CD1c-positive myeloid dendritic cell (primary cell): ENCODE data around the gene ARL15.

ENCODE experiments used
- DNase-seq: peaks from one replicate; pipeline ENCODE4 v3.0.0-alpha.2; 2016; ENCODE audit errors: extremely low spot score

ARL15 gene

DNA sequence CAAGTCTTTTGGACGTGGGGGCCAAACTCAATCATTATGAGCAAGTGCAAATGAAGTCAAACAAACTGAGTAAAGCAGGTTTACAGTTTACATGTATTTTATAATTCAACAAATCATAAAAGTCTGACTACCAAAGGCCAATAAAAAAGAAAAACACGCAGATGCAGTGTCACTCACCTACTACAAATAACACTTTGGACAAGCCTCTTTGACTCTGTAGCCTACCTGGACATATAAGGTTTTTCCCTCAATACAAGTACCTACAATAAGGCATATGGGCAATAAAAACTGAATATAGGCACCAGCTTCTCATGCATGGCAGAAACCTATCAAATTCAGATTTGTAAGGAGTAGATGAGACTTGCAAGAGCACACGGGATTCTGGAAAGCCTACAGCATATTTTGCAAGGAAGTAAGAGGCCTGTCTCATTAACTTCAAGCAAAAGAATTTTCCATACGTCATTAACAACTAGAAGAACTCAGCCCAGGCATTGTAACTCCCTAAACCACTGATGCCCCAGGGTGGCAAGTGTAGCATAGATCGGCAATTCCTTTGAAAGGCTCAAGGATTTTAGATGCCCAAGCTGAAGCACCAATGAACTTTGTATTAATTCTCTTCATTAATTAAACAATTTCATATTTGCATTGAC is 21.7 kb downstream of the ARL15 start:
- no peak for DNase-seq

DNA sequence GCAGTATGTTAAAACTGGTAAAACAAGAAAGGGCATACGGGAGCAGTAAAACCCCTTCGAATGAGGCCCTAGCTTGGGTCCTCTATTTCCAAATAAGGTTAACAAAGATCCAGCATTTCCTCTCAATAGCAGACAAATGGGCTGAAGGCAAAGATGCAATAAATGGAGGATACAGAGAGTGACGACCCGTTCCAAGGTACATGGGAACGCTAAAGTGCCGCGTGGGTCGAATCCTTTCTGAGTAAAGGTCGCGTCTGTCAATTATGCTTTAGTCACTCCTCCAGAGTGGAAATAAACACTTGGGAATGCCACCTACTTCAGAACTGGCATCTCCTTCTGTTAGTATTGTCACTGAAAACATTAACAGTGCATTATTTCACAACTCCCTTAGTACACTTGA is 24.7 kb downstream of the ARL15 start:
- DNase-seq = no peak

DNA sequence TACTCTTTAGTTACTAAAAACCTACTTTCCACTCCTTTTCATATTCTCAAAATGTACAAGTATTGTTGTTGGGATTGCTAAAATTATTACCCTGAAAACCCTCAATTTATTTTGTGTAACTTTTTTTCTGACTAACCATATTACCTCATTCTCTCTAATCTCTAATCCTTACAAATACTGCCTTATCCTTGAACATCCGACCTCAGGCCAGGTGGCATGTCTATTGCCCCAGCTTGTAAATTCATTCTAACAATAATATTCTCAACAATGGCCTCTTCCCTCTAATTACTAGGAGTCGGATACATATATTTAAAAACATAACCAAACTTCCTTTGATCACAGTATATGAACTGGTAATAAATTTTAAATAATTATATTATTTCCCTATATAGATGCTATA is 25.8 kb downstream of the ARL15 start:
- DNase-seq = no peak

DNA sequence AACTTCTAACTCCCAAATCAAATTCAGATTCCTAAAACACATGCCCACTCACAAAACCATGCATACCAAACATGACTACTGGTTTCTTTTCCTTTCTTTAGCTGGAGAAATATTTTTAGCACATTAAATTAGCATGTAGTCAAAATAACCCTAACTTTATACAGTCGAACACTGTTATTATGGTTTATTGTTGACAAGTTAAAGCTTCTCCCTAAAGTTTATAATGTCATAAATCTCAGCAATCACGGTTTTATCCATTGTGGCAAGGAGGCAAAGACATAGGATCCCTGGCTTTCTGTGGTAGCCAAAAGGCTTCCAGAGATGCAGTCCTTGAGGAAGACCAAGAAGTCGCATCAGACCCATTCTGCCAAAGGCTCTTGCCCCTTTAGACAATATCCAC is 27.5 kb downstream of the ARL15 start:
- DNase-seq = no peak

DNA sequence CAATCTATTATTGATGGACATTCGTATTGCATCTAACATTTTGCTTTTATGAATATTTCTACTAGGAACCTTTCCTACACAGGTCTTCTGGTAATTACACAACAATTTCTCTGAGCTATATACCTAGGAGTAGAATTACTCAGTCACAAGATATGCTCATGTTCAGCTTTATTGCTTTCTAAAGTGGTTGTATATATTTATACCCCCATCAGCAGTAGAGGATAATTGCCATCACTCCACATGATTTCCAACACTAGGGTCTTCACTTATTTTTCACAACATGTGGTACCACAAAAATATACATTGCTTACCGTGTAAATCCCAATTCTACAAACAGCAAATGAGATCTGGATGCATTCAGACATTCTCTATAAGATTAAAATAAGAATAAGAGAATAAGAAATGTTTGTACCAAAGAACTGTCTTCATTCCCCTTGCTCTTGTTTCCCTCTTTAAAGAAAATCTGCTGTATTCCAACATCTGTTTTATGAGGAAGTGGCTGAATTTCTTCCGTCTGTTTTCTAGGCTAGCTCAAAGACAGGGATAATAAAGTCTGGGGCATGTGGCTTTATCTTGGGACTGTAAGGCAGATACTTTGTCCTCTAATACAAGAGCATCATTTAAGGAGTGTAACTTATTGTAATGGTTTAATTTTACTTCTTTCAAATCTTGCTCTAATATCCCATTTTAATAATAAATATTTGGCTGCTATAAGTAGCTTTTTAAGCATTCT is 28.2 kb downstream of the ARL15 start:
- no peak for DNase-seq

DNA sequence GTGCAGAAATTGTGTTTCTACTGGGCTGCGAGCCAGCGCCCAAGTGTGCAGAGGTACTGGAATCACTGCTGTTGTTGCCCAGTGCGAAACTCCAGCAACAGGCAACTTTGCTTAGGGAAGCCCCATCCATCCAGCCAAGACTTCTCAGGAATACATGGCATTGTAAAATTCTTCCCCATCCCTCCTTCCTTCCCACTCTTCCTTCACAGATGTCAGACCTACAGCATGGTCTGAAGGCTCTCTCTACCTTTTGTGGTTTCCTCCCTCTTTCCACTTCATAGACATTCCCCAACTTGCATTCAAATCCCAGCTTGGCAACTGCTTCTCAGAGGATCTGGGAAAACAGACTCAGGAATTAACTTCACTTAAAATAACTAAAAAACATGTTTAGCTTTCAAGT is 30.4 kb downstream of the ARL15 start:
- DNase-seq = no peak

DNA sequence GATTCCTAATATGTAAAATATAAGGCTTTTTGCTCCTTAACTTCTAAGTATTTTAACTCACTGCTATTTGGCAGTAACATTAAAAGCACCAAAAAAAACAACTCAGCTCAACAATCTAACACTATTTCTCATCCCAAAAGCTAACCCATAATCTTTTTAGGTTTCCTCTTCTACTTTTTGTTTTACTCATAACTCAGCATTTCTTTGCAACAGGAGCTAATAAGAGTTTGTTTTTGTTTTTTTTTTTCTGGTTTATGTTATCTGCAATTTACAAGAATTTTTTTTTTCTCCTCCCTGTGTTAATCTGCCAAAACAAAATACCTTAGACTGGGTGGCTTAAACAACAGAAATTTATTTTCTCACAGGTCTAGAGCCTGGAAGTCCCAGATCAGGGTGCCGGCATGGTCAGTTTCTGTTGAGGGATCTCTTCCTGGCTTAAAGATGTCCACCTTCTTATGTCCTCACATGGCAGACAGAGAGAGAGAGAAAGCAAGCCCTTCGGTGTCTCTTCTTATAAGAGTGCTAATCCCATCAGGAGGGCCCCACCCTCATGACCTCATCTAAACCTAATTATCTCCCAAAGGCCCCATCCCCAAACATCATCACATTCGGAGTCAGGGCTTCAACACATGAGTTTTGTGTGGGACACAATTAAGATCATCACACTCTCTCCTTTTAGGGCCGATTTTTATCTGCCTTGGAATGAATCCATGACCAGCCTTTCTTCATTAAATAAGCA is 31.2 kb downstream of the ARL15 start:
- no peak for DNase-seq

DNA sequence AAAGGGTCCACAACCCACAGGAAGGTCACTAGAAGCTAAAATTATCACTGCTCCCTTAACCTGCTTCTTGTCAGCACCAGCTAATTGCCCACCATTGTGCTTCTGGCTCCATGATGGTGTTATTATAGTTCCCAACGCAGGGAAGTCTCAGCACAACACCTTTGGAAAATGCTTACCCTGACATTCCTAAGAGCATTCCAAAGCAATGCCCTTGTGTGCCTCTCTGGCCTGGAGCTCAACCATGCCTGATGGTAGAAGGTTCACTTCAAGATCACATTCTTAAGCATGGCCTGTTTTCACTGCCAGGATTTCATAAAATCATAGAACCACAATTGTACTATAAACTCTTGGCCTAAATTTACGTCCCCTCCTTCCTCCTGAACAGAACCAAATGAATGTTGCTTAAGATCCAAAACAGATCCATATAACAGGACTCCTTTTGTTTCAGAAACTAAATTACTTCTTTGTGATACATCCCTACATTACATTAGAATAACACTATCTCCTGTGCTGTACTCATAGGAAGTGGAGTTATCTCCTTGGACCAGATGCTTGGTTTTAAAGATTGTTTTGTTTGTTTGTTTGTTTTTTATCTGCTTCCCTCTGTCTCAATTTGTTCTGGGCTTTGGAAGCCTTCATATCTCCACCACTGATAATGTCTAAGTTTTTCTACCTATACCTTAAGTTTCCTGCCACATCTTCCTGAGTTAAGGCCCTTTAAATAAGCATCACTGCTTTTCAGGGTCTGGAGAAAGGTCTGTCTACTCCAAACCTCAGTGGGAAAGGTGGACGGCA is 32.1 kb downstream of the ARL15 start:
- DNase-seq = no peak

DNA sequence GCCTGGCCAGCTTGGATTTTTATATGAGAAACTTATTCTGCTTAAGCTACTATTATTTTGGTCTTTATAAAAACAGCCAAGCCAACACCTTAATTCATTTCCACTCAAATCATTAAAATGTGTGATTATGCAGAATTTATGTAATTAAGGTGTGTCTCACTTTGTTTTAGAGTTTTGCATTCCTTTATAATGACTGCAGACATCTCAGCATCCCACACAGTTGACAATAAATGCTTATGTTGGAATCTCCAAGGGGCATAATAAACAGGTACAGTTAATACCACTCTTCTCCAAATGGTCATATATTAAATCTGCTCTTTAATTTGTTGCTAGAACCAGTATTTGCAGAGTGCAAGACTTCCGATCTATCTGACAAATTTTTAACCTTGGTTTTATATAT is 34.3 kb downstream of the ARL15 start:
- no peak for DNase-seq

DNA sequence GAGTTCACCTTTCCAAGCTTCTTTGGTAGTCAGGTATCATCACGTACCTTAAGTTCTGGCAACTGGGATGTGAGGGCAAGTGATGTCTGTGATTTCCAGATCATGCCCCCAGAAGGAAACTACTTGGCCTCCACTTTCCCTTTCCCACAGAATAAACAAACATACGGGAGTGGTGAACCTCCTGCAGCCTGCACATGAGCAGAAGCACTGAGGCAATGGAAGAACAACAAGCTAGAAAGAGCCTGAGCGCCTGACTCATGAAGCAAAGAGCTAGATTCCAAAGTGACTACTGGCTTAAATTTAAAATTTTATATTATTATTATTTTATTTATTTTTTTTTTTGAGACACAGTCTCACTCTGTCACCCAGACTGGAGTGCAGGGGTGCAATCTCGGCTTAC is 35.0 kb downstream of the ARL15 start:
- DNase-seq = no peak

DNA sequence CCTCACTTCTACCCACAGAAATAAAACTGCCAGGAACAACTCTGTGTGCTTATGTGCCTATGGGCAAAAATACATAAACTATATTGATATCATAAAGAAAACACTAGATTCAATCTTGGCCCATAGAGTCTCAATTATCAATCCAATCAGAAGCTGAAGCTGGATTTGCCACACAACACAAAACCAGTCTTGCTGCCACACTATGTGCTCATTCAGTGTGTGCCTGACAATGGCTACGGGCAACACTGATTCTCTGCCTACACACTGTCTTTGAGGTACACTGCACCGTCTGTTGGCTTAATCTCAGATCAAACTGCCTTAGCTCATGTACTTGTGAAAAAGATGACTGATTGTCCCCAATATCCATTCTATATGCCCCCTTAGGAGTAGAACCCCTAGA is 35.4 kb downstream of the ARL15 start:
- no peak for DNase-seq

DNA sequence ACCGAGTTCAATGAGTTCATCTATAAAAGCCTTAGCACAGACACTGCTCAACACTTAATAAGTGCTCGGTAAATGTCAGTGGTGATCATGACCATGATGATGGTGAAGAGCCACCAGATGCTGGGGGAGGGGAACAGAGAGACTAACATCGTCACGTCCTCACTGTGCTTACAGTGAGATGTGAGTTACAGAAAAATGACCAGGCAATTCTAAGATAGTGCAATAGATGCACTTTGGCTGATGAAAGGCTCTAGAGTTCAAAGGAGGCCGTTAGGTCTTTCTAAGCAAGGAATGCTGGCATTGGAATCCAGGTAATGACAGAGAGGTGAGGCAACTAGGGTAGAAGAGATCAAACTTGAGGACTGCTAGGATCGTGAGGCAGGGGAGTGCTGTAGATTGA is 36.7 kb downstream of the ARL15 start:
- DNase-seq = no peak

DNA sequence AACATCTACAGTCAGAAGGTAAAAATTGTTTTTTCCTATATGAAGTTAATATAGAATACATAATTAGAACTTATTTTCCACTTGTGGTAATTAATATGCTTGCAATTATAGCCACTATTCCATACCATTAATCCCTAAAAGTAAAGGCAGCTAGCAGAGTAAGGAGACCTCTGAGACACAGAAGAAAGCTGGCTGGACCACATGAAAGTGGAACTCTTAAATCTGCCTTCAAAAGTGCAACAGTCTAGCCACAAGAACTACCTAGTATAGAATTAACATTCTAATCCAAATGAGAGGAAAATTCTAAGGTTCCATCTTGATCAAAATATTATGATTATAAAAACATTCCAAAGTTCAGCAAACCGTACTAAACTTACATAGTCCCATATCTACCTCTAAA is 37.6 kb downstream of the ARL15 start:
- no peak for DNase-seq

DNA sequence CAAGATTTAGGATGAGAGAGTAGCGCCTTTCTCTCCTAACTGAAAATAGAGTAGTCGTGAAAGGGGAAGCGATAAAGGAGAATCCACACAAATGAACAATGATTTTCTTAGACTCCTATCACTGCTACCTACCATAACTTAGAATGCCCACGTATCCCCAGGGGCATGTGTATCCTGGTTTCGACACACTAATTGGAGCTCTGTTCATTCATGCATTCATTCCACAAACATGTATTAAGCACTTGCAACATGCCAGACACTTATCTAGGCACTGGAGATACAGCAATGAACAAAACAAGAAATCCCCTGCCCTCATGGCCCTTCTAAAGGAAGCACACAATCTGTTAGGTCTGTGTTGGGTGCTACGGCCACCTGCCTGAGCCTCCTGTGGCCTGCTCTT is 40.0 kb downstream of the ARL15 start:
- DNase-seq = no peak

DNA sequence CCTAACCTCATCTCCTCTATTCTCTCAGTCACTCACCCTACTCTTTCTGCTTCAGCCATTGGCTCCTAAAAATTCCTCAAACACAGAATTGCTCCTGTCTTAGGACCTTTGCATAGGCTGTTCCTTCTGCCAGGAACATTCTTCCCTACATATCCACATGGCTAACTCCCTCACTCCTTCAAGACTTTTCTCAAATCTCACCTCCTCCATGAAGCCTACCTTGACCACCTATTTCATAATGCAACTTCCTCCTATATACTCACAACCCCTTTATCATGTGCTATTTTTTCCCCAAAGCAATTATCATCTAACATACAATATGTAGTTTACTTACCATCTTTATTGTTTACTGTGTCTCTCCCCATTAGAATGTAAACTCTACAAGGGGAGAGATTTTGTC is 45.8 kb downstream of the ARL15 start:
- no peak for DNase-seq

DNA sequence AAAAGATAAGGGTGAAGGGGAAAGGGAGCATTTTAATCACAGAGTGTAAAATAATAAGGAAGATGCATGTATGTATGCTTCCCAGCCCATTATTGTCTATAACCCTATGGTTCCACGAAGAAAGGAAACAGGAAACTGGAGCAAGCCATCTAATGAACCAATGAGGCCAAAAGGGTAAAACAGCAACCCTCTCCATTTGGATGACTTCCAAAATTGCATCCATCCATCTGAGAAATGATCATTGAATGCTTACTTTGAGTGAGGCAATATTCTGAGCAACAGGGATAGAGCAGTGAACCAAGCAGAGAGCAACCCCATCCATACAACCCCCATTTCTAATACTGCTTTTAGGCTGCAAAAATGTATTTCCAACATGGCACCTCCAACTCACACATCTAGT is 46.9 kb downstream of the ARL15 start:
- DNase-seq = no peak

DNA sequence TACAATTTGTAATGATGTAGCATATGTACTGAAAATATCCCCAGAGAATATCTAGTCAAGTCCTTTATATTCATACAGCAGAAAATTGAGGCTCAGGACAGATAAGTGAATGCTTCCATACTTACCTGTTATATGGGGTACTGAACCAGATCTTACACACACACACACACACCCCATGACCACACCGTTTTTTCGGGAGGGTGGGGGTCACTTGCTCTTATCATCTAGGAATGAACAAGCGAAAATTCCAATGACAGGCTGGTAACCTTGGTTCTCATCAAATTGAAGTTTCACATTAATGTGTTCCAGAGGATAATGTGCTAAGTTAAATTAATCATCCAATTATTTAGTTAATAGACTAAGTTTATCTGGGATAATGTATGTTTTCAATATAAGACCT is 48.8 kb downstream of the ARL15 start:
- no peak for DNase-seq

DNA sequence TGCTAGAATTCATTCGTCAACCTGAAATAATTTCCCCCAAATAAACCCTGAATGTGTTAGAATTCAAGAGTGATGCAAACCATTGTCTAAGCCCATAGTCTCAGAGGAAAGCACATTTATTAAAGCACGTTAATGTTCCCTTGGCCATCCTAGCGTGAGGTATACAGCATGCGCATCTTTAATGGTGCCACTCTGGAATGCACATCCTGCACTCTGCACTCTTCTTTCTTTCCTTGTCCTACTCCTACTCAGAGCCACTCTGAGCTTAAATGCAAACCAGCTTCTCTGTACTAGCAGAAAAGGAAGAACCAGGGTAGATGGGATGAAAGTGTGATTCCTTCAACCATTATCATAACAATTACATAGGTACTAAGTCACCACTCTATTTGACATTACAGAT is 50.4 kb downstream of the ARL15 start:
- DNase-seq = no peak

DNA sequence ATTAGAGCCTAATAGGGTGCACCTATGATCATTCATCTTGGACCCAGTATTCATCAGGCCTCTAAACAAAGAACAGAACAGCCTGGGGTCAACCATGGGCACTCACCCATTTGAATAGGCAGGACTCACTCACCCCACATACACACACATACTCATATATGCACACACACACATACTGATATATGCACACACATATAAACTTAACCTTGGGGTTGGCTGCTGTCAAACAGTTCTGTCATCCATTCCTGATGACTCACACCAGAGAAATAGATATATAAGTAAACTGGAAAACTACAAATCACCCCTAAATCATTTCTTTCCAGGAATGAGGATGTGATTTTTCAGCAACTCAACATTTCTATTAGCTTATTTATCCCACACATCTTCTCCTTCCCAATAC is 51.3 kb downstream of the ARL15 start:
- DNase-seq = no peak

DNA sequence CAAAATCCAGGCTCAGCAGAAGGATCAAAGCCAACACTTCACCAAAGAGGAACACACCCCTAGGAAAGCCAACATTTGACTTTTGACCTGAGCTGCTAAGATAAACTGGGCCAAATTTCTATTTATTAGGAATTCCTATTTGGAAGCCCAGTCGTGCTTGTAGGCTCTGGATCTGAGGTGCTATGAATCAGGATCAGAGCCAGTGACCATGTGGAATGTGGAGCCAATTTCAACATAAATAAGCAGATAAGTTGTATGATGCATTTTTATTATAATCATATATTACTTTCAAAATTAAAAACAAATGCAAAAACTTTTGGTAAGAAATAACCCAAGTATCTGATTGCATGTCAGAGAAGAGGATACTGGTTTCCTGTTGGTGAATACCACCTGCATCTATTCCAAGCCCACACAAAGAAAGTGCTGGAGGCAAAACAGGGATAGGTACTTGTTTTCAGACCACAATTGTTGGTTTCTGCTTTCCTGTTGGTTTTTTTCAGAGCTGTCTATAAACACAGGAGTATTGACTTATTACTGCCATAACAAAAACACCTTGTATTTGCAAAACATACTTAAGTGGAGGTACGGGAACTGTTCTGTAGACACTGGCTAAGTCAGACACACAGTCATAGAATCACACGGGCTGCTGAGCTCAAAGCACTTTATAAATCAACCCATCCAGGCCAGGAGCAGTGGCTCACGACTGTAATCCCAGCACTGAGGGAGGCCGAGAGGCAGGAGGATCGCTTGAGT is 52.8 kb downstream of the ARL15 start:
- no peak for DNase-seq

DNA sequence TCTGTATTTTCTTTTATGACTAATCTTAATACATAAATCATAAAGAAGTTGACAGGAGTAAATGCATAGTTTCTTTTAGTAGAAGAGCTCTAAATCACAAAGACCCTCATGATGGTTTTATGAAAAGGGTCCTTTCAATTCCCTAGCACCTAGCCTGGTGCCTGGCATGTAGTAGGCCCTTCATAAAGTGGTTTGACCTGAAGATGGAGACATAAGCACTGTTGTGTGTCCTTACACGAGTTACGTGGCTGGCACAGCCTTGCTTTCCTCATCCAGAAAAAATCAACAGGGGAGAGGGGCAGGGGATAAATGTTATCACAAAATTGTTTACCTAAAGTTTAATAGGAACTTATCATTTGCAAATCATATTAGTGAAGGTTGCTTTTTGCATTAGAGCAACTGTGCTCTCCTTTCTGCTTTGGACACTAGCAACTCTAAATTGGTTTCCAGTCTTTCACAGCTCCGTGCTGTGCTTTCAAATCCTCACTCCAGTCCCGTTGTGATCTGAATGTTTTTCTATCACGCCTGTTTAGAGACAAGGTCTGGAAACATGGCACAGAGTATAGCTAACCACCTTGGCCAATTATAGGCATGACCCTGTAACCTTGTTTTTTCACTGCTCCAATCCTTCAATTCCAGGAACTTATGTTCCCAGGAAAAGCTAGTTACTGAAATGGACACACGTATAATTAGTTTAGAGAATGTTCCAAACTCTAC is 55.7 kb downstream of the ARL15 start:
- DNase-seq = no peak
